IPS DF 4.7 (cell line): ENCODE data around the gene WDR17.

Experiments used
- DNase-seq: peaks from one replicate; pipeline ENCODE4 v3.0.0-alpha.2; 2013; ENCODE audit warnings: low spot score; ENCODE audit errors: extremely low read depth

Gene WDR17

GRCh38 chr4:176065435-176066291 is at the start of gene WDR17:
Gene WDR17, plus strand, starts transcription at chr4:176065841. Its CDS starts 45,740 bp downstream, at chr4:176111581.
- DNase-seq = peak; percentile 93

GRCh38 chr4:176016601-176017000 is 49.0 kb upstream of the WDR17 start:
- DNase-seq = no peak

GRCh38 chr4:176020481-176021085 is 45.1 kb upstream of the WDR17 start:
- DNase-seq = no peak

- DNase-seq = no peak
Measured at GRCh38 chr4:176030391-176030790, 35.2 kb upstream of the WDR17 start.

- no peak for DNase-seq
Measured at GRCh38 chr4:176031922-176032321, 33.7 kb upstream of the WDR17 start.

GRCh38 chr4:176032454-176032853 is 33.2 kb upstream of the WDR17 start:
- DNase-seq = no peak

- no peak for DNase-seq
Measured at GRCh38 chr4:176034499-176034898, 31.1 kb upstream of the WDR17 start.

- DNase-seq = no peak
Measured at GRCh38 chr4:176034936-176035335, 30.7 kb upstream of the WDR17 start.

GRCh38 chr4:176036585-176037205 is 28.9 kb upstream of the WDR17 start:
- no peak for DNase-seq

GRCh38 chr4:176038789-176039188 is 26.9 kb upstream of the WDR17 start:
- DNase-seq = no peak

GRCh38 chr4:176042195-176042594 is 23.4 kb upstream of the WDR17 start:
- no peak for DNase-seq

GRCh38 chr4:176043838-176044588 is 21.6 kb upstream of the WDR17 start:
- DNase-seq = no peak

- no peak for DNase-seq
Measured at GRCh38 chr4:176044589-176044951, 21.1 kb upstream of the WDR17 start.

GRCh38 chr4:176048631-176049030 is 17.0 kb upstream of the WDR17 start:
- no peak for DNase-seq

GRCh38 chr4:176052744-176053143 is 12.9 kb upstream of the WDR17 start:
- no peak for DNase-seq

- DNase-seq = no peak
Measured at GRCh38 chr4:176053785-176054184, 11.9 kb upstream of the WDR17 start.

GRCh38 chr4:176054942-176055341 is 10.7 kb upstream of the WDR17 start:
- DNase-seq = no peak

- DNase-seq = no peak
Measured at GRCh38 chr4:176063718-176064117, 1.9 kb upstream of the WDR17 start.

GRCh38 chr4:176064539-176064938 is 1.1 kb upstream of the WDR17 start:
- DNase-seq = no peak

- DNase-seq = no peak
Measured at GRCh38 chr4:176066757-176067156, 1.1 kb downstream of the WDR17 start.

GRCh38 chr4:176077561-176077960 is 11.9 kb downstream of the WDR17 start:
- DNase-seq = no peak

GRCh38 chr4:176084769-176085168 is 19.1 kb downstream of the WDR17 start:
- no peak for DNase-seq
